GM12892 (cell line): ENCODE results near the gene DNPH1.

ENCODE experiments used
- POLR2A ChIP-seq: IDR thresholded peaks from 2 replicates; pipeline ENCODE4 v1.6.1; 2011; ENCODE audit warnings: low read depth, low read length, control low read depth
- POLR2AphosphoS5 ChIP-seq: IDR thresholded peaks from 2 replicates; pipeline ENCODE4 v1.6.1; 2011; ENCODE audit warnings: low read depth, low read length, control low read depth
- TAF1 ChIP-seq: IDR thresholded peaks from 2 replicates; pipeline ENCODE4 v1.6.1; 2011; ENCODE audit warnings: low read depth, mild to moderate bottlenecking, control low read depth, low read length, borderline replicate concordance

GRCh38 chr6:43213431-43213830, 15.8 kb downstream of the DNPH1 start:
- TF ChIP-seq POLR2A (no peak), POLR2AphosphoS5 (no peak), TAF1 (no peak)
